Natural killer cell (primary cell): ENCODE measurements around the gene ZNF318. TPM values are rescaled to one million over a fixed set of nuclear protein-coding genes. Genes with fewer than 3 reads are reported as not detected.
"Not testable (repeated sequence)": the region's sequence is repeated elsewhere in the genome, so short reads cannot be mapped to it uniquely, and the experiment has no call there.

Source experiments
- ATAC-seq, 3 donors: fragments of 150-1000 bp in 2 of 3; fragments of 200-7000 bp in 1 of 3; cut with Tn5 transposase; 1 replicate in 1 of 3; 2 replicates in 2 of 3; pipeline ENCODE4 v1.10.0; 2021; ENCODE audit warnings: mild to moderate bottlenecking in 2 of 3, moderate library complexity in 2 of 3
- DNase-seq, 2 donors: peaks; one replicate each; pipeline versions ENCODE4 v3.0.0 to v3.0.0-alpha.2; 2013 to 2021; ENCODE audit warnings: mixed read lengths in 1 of 2
- H3K27ac ChIP-seq: one replicate; pipeline ENCODE4 v1.5.1; 2013; ENCODE audit warnings: mild to moderate bottlenecking, low read length
- H3K27me3 ChIP-seq: one replicate; pipeline ENCODE4 v1.6.1; 2013; ENCODE audit warnings: low read length; ENCODE audit not compliant: control insufficient read depth, insufficient read depth
- H3K36me3 ChIP-seq: one replicate; pipeline ENCODE4 v1.6.1; 2013; ENCODE audit warnings: low read length; ENCODE audit not compliant: control insufficient read depth, insufficient read depth
- H3K4me1 ChIP-seq: one replicate; pipeline ENCODE4 v1.6.1; 2013; ENCODE audit warnings: low read length; ENCODE audit not compliant: control insufficient read depth, insufficient read depth
- H3K4me3 ChIP-seq: one replicate; pipeline ENCODE4 v1.5.1; 2013; ENCODE audit warnings: low read length
- H3K9me3 ChIP-seq: one replicate; pipeline ENCODE4 v1.6.1; 2013; ENCODE audit warnings: low read length; ENCODE audit not compliant: control insufficient read depth, insufficient read depth
- H3K27ac Mint-ChIP-seq, 2 donors: one replicate each; pipeline ENCODE4 v1.8.0; 2022; ENCODE audit warnings: mild to moderate bottlenecking in 2 of 2, mixed read lengths in 2 of 2, moderate library complexity in 1 of 2
- H3K27me3 Mint-ChIP-seq, 2 donors: one replicate each; pipeline ENCODE4 v1.8.0; 2022; ENCODE audit warnings: low read depth in 2 of 2, mixed read lengths in 2 of 2
- H3K36me3 Mint-ChIP-seq: one replicate; pipeline ENCODE4 v1.8.0; 2022; ENCODE audit warnings: mixed read lengths
- H3K4me1 Mint-ChIP-seq, 2 donors: one replicate each; pipeline ENCODE4 v1.8.0; 2022; ENCODE audit warnings: mixed read lengths in 2 of 2
- H3K4me3 Mint-ChIP-seq: one replicate; pipeline ENCODE4 v1.8.0; 2022; ENCODE audit warnings: mild to moderate bottlenecking, moderate library complexity, mixed read lengths
- H3K9me3 Mint-ChIP-seq, 2 donors: one replicate each; pipeline ENCODE4 v1.8.0; 2022; ENCODE audit warnings: mixed read lengths in 2 of 2
- WGBS: methylation state at CpG from one replicate; pipeline ENCODE4 v1.1.7; 2013; ENCODE audit warnings: missing lambda C conversion rate; ENCODE audit not compliant: insufficient coverage; 5-methylcytosine and 5-hydroxymethylcytosine counted together
- intact Hi-C: fragments of 100-400 bp; cut with micrococcal nuclease; formaldehyde crosslinking; loops from one replicate; pipeline ENCODE4 v1.14.2; 2022
- total RNA-seq, 4 donors: library from RNA; stranded (reverse); fragments of 120-200 nt in 1 of 4; gene quantifications; one replicate each; pipeline versions ENCODE4 v1.2.3 to v1.2.4, GENCODE V29; 2013 to 2022
- TF ChIP-seq, protein P1 (sequence below): fragments of 200-600 bp; IDR thresholded peaks from one replicate; pipeline ENCODE4 v1.8.0; 2022; ENCODE audit warnings: antibody characterized with exemption

The ZNF318 gene, protein sequence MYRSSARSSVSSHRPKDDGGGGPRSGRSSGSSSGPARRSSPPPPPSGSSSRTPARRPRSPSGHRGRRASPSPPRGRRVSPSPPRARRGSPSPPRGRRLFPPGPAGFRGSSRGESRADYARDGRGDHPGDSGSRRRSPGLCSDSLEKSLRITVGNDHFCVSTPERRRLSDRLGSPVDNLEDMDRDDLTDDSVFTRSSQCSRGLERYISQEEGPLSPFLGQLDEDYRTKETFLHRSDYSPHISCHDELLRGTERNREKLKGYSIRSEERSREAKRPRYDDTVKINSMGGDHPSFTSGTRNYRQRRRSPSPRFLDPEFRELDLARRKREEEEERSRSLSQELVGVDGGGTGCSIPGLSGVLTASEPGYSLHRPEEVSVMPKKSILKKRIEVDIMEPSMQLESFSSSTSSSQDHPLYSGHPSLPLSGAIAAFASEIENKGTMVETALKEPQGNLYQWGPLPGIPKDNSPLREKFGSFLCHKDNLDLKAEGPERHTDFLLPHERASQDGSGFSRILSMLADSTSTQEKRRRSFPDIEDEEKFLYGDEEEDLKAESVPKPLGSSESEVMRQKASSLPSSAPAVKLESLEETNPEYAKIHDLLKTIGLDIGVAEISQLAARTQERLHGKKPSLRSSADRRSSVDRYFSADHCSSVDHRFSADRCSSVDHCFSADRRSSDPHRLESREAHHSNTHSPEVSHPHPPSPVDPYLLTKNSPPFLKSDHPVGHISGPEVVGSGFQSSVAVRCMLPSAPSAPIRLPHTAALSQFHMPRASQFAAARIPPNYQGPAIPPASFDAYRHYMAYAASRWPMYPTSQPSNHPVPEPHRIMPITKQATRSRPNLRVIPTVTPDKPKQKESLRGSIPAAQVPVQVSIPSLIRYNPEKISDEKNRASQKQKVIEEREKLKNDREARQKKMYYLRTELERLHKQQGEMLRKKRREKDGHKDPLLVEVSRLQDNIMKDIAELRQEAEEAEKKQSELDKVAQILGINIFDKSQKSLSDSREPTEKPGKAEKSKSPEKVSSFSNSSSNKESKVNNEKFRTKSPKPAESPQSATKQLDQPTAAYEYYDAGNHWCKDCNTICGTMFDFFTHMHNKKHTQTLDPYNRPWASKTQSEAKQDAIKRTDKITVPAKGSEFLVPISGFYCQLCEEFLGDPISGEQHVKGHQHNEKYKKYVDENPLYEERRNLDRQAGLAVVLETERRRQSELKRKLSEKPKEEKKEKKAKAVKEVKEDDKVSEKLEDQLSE (N-terminal part only)
- total RNA-seq, result 10 to 100 TPM; 34.6 to 45.9 (median 43.0) TPM
- total RNA-seq (2013), result 46.7 TPM

DNA sequence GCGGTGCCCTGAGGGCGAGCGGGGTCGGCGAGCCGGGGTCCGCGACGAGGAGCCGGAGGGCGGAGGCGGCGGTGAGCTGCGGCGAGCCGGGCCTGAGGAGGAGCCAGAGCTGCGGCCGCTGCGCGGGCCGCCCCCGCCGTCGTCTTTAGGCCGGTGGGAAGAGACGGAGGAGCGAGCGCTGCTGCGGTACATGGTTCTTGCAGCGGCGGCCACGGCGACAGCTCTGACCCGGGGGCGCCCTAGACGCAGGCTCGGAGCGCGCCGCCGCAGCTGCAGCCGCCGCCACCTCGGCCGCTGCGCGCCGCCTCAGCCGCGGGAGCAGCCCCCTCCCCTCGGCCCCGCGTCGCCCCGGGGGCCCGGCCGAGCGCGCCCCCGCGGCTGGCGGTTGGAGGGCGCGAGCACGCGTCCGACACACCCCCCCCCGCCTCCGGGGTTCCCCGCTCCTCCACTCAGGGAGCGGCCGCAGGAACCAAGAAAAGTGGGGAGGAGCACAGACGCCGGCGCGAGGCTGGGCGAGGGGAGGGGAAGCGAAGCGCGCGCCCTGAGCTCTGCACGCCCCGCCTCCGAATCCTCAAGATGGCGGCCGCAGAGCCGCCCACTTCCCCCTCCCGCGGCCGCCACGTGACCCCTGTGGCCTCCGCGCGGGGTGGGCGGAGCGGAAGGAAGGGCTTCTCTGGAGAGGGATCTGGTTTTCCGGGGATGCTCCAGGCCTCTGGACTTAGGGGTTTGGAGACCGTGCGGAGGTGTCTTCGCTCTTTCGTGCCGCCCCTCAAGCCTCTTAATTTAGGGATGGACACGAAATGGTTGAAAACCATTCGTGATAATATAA, at the start of gene ZNF318:
ZNF318 (minus strand) TSS at position 474 of the 829 bp plus-strand sequence; CDS start at position 192, 282 bp downstream.
- WGBS, result under 1% methylated on average over 104 of the region's 104 CpGs
- no peaks in the 10 kb centered on the region for H3K9me3 Mint-ChIP-seq
- Histone ChIP-seq H3K27ac (peak within 1 kb of the TSS; percentile 78), H3K4me3 (peak within 1 kb of the TSS; percentile 85), H3K27me3 (no peaks in the 10 kb centered on the region), H3K4me1 (peaks cover 39% of the 10 kb centered on the region), H3K9me3 (no peaks in the 10 kb centered on the region), H3K36me3 (peaks cover 12% of the 10 kb centered on the region)
- intact Hi-C loops, result loop anchor here (1.0 to 10.0 kb wide), 5 partner anchors 14 to 258 kb away; partner anchors contain the start of genes ABCC10, GTPBP2, LRRC73 and POLR1C
- ATAC-seq (peak; percentile 90 to 97 (median 92)), DNase-seq (peak; percentile 90 to 98)
- H3K27ac Mint-ChIP-seq, result peak within 1 kb of the TSS; percentile 92 to 93
- peaks cover 53 to 60% of the 10 kb centered on the region in 2 donors for H3K4me1 Mint-ChIP-seq
- H3K4me3 Mint-ChIP-seq, result peak within 1 kb of the TSS; percentile 93
- H3K27me3 Mint-ChIP-seq, result no peaks in the 10 kb centered on the region
- H3K36me3 Mint-ChIP-seq, result peaks cover 9% of the 10 kb centered on the region
- TF ChIP-seq, protein P1, sequence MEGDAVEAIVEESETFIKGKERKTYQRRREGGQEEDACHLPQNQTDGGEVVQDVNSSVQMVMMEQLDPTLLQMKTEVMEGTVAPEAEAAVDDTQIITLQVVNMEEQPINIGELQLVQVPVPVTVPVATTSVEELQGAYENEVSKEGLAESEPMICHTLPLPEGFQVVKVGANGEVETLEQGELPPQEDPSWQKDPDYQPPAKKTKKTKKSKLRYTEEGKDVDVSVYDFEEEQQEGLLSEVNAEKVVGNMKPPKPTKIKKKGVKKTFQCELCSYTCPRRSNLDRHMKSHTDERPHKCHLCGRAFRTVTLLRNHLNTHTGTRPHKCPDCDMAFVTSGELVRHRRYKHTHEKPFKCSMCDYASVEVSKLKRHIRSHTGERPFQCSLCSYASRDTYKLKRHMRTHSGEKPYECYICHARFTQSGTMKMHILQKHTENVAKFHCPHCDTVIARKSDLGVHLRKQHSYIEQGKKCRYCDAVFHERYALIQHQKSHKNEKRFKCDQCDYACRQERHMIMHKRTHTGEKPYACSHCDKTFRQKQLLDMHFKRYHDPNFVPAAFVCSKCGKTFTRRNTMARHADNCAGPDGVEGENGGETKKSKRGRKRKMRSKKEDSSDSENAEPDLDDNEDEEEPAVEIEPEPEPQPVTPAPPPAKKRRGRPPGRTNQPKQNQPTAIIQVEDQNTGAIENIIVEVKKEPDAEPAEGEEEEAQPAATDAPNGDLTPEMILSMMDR, result no peak

DNA sequence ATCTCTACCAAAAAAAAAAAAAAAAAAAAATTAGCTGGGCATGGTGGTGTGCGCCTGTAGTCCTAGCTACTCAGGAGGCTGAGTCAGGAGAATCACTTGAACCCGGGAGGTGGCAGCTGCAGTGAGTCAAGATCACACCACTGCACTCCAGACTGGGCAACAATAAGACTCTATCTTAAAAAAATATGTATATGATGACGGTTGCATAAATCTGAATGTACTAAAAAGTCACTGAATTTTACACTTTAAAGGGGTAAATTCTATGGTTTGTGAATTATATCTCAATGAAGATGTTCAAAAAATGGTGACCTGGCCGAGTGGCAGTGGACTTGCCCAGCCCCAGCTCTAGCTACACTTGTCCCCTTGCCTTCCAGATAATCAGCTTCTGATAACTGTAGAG, 47.5 kb upstream of the ZNF318 start:
- Mint-ChIP-seq H3K4me3 (no peak overlapping the region), H3K36me3 (no peaks in the 10 kb centered on the region), H3K27me3 (peaks cover 9% of the 10 kb centered on the region in 2 donors), H3K9me3 (no peaks in the 10 kb centered on the region), H3K27ac (no peak overlapping the region), H3K4me1 (no peaks in the 10 kb centered on the region)
- TF ChIP-seq, protein P1, result no peak
- Histone ChIP-seq H3K9me3 (no peaks in the 10 kb centered on the region), H3K36me3 (no peaks in the 10 kb centered on the region), H3K27ac (no peak overlapping the region), H3K4me3 (no peak overlapping the region), H3K27me3 (no peaks in the 10 kb centered on the region), H3K4me1 (no peaks in the 10 kb centered on the region)
- 87% methylated on average over 4 of the region's 4 CpGs for WGBS
- no peak for DNase-seq
- intact Hi-C loops, result no loop called here
- ATAC-seq, result no peak

DNA sequence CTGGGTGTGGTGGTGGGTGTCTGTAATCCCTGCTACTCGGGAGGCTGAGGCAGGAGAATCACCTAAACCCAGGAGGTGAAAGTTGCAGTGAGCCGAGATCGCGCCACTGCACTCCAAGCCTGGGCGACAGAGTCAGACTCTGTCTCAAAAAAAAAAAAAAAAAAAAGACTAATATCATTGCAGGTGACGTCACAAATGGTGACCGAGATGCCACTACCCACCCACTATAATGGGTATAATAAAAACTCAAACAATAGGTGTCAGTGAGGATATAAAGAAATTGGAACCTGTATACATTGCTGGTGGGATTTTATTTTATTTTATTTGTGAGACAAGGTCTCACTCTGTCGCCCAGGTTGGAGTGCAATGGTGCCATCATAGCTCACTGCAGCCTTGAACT, 45.8 kb upstream of the ZNF318 start:
- DNase-seq, intact Hi-C loops, H3K27ac Mint-ChIP-seq, H3K4me3 Mint-ChIP-seq, H3K9me3 ChIP-seq, H3K4me3 ChIP-seq, H3K36me3 ChIP-seq, H3K4me1 ChIP-seq, H3K27me3 Mint-ChIP-seq, H3K9me3 Mint-ChIP-seq, H3K27ac ChIP-seq, H3K4me1 Mint-ChIP-seq, H3K27me3 ChIP-seq, H3K36me3 Mint-ChIP-seq, ATAC-seq: not testable (repeated sequence)
- 97% methylated on average over 5 of the region's 8 CpGs for WGBS
